Panc1 (cell line): ENCODE data around the gene METTL22.

Source experiments
- POLR2AphosphoS5 ChIP-seq: IDR thresholded peaks from 2 replicates; pipeline ENCODE4 v1.6.1; 2012; ENCODE audit warnings: mild to moderate bottlenecking, low read depth, low read length, moderate library complexity
- SIN3A ChIP-seq: IDR thresholded peaks from 2 replicates; pipeline ENCODE4 v1.6.1; 2012; ENCODE audit warnings: low read depth, mild to moderate bottlenecking, low read length, moderate library complexity, borderline replicate concordance; ENCODE audit not compliant: insufficient read depth
- TCF7L2 ChIP-seq: IDR thresholded peaks from 2 replicates; pipeline ENCODE4 v1.6.1; 2011; ENCODE audit warnings: mild to moderate bottlenecking, low read depth, low read length, inconsistent platforms
- TF ChIP-seq, protein P1 (sequence below): fragments of 450-650 bp; IDR thresholded peaks from 2 replicates; pipeline ENCODE4 v1.5.1; 2017; ENCODE audit warnings: mild to moderate bottlenecking
- TF ChIP-seq, protein P2 (sequence below), 2 experiments: IDR thresholded peaks; 2 replicates each; pipeline ENCODE4 v1.6.1; 2011 to 2012; ENCODE audit warnings: low read depth in 2 of 2, control low read depth in 1 of 2, low read length in 1 of 2, mild to moderate bottlenecking in 1 of 2, moderate library complexity in 1 of 2; ENCODE audit not compliant: insufficient read depth in 1 of 2

DNA sequence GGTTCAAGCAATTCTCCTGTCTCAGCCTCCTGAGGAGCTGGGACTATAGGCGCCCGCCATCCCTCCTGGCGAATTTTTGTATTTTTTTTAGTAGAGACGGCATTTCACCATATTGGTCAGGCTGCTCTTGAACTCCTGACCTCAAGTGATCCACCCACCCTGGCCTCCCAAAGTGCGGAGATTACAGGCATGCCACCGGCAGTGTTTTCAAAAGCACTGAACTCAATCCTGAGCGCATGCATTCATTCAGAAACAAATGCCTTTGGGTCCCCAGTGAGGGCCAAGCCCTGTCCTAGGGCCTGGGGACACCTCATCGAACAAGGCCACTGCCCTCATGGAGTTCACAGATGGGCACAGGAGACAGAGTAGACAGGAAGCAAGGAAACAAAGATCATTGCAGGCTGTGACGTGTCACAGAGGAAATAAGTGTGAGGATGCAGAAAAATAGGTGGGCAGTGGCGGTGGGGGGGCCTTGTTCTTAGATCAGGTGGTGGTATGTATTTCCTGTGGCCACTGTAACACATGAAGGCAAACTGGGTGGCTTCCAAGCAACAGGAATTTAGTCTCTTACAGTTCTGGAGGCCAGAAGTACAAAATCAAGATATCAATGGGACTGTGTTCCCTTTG, 43.7 kb upstream of the METTL22 start:
- TF ChIP-seq, protein P1, sequence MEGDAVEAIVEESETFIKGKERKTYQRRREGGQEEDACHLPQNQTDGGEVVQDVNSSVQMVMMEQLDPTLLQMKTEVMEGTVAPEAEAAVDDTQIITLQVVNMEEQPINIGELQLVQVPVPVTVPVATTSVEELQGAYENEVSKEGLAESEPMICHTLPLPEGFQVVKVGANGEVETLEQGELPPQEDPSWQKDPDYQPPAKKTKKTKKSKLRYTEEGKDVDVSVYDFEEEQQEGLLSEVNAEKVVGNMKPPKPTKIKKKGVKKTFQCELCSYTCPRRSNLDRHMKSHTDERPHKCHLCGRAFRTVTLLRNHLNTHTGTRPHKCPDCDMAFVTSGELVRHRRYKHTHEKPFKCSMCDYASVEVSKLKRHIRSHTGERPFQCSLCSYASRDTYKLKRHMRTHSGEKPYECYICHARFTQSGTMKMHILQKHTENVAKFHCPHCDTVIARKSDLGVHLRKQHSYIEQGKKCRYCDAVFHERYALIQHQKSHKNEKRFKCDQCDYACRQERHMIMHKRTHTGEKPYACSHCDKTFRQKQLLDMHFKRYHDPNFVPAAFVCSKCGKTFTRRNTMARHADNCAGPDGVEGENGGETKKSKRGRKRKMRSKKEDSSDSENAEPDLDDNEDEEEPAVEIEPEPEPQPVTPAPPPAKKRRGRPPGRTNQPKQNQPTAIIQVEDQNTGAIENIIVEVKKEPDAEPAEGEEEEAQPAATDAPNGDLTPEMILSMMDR, result no peak
- TF ChIP-seq, protein P2, sequence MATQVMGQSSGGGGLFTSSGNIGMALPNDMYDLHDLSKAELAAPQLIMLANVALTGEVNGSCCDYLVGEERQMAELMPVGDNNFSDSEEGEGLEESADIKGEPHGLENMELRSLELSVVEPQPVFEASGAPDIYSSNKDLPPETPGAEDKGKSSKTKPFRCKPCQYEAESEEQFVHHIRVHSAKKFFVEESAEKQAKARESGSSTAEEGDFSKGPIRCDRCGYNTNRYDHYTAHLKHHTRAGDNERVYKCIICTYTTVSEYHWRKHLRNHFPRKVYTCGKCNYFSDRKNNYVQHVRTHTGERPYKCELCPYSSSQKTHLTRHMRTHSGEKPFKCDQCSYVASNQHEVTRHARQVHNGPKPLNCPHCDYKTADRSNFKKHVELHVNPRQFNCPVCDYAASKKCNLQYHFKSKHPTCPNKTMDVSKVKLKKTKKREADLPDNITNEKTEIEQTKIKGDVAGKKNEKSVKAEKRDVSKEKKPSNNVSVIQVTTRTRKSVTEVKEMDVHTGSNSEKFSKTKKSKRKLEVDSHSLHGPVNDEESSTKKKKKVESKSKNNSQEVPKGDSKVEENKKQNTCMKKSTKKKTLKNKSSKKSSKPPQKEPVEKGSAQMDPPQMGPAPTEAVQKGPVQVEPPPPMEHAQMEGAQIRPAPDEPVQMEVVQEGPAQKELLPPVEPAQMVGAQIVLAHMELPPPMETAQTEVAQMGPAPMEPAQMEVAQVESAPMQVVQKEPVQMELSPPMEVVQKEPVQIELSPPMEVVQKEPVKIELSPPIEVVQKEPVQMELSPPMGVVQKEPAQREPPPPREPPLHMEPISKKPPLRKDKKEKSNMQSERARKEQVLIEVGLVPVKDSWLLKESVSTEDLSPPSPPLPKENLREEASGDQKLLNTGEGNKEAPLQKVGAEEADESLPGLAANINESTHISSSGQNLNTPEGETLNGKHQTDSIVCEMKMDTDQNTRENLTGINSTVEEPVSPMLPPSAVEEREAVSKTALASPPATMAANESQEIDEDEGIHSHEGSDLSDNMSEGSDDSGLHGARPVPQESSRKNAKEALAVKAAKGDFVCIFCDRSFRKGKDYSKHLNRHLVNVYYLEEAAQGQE (IDR thresholded peaks at IDR 0.05; ENCODE audit: insufficient read depth in 1 of 2, low read depth in 2 of 2, low read length in 1 of 2), result no peak
- no peak for TF ChIP-seq POLR2AphosphoS5
- no peak for TF ChIP-seq TCF7L2
- no peak for TF ChIP-seq SIN3A
